ENCODE measurements around the gene ADPRHL1.
"Not testable (repeated sequence)": the region's sequence is repeated elsewhere in the genome, so short reads cannot be mapped to it uniquely, and the experiment has no call there.

ADPRHL1 gene

DNA sequence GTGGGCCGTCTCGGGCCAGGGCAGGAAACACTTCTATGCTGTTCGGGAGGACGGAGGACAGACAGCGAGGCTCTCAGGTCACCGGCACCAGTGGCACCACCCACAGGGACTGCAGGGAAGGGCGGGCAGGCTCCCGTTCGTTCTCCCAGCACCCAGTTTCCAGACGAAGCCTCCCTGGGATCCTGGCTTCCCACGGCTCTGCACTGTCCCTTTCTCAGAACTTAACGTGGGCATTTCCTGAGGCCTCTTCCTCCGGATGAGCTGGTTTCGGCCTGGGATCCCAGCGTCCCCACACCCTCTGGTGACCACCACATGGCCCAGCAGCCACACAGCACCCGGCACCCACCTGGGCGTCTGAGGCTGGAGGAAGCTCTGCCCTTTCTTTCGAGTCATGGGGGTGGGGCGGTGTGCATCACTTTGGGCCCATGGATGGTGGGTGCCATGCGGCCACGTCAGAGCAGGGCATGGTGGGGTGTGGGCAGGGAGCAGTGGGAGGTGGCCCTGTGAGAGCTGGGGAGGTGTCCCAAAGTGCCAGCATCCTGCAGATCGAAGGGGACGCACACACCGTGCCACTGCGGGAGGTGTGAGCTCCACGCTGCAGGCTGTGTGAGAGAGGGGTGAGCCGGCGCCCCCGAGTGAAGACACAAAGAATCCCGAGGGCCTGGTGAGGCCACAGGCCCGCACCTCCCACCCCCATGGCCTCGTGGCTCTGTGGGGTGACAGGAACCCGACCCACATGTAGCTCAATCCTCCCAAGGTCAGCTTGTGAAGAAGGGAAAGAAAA, 50.6 kb downstream of the ADPRHL1 start:
- DNase-seq (ENCODE audit: low read depth) = no peak

DNA sequence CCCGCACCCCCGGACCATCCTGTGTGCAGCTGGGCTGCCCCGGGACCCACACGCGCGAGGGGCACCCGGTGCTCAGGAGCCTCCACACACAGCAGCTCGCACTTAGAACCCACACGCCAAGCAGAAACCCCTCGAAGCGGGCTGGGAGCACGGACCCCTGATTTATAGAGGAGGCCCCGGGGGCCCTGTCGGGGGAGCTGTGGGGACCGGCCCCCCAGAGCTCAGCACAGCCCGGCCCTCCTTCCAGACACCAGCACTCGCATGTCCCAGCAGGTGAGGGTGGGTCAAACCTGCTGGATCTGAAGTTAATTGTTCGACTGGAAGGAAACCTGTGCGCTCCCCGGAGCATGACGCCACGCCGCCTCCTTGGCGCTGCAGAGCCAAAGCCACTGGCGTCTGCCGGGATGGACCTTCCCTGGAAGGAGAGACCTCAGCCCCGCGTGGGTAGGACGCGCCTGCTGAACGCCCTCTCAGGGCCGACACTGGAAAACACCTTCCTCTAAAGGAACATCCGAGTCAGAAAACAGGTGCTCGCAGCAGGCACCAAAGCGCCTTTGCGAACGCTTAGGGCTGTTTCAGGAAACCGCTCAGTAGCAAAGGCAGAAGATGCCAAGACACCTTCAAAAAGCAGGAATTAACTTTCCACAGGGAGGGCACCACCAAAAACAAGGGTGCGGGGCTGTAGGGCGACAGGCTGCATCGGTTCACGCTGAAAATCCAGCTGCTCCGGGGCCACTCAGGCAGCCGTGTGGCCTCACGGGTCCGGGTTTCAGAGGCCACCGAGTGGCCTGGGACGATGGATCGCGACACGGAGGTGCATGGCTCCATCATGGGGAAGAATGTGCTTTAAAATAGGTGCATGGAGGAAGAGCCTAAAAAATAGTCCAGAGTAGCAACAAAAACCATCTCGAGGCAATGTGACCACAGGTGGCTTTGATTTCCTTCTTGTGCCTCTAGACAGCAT, 51.6 kb downstream of the ADPRHL1 start:
- DNase-seq (ENCODE audit: low read depth) = no peak

DNA sequence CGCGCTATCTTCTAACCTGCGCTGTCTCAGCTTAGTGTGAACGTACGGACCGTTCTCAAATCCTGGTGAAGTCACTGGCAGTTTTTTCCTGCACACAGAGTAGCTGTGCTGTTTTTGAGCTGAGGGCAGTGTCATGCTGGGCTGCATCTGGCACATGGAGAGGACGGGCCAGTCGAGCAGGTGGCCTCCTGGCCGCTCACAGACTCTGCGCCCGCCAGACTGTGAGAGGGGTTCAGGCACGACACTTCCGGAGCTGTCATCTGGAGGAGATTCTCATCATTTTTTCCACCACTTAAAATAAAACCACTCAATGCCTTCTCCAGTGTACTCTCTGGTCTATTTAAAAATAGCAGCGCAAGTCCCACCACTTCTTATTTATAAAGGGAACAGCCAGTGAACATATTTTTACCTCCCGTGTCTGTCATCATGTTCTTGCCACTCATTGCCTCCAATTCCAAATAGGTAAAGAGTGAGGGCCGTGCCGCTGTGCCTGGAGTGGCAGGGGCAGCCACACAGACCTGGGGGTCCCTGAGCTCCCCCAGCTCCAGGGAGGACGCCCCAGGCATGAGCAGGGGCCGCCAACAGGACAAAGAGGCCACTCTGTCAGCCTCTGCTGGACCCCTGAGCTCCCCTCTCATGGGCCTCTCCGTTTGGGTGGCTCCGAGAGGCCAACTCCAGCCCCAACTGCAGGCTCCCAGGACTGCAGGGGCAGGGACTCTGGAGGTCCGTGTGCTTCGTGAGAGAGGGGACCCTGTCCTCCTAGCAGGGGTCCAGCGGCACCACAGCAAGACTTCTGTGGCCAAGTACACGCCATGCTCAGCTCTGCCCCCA, 52.5 kb downstream of the ADPRHL1 start:
- no peak for DNase-seq (ENCODE audit: low read depth)

DNA sequence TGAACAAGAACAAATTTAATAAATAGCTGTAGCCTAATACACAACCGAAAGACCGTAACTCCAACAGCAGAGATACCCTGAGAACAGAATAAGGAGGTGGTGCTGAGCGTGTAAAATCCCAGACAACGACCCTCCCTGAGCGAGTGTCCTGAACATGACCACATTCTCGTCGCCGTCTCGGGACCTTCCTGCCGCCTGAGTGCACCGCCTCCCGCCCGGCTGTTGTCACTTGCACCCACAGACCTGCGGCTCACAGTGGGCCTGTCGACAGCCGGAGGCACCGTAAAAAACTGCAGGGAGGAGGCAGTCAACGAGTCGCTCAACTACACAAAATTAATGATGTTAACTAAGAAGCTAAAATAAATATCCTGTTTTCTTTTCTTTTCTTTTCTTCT, 53.5 kb downstream of the ADPRHL1 start:
- DNase-seq (ENCODE audit: low read depth) = no peak

DNA sequence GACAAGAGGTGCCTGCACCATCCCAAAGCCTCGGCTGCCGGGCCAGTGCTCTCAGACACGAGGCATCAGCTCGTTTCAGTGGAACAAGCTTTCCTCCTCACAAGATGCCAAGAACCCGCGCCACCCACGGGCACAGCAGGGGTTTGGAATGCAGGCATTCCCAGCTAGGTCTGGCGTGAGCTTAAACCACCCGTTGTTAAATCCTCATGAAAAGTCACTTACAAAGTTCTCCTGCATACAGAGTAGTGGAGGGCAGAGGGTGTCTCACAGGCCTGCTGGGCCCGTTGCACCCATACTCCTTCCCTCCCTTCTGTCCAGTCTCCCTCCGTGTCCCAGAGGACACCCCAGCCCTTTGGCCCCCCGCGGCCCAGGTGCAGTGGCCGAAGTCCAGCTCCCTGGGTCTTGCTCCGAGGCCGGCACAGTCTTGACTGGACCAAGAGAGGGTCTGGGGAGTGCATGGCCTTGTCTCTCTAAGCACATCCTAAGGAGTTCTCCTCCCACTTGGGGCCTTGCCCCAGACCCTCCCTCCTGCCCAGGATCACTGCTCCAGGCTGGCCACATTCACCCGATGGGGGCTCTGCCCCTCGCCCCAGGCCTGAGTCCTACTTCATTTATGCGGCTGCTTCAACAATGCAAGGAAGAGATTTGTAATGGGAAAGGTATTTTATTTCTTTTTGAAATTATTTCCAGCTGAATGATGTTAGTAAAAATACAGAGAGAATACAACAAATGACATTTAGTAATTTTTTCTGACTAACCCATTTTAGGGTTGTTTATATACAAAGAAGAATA, 54.1 kb downstream of the ADPRHL1 start:
- DNase-seq (ENCODE audit: low read depth) = no peak

DNA sequence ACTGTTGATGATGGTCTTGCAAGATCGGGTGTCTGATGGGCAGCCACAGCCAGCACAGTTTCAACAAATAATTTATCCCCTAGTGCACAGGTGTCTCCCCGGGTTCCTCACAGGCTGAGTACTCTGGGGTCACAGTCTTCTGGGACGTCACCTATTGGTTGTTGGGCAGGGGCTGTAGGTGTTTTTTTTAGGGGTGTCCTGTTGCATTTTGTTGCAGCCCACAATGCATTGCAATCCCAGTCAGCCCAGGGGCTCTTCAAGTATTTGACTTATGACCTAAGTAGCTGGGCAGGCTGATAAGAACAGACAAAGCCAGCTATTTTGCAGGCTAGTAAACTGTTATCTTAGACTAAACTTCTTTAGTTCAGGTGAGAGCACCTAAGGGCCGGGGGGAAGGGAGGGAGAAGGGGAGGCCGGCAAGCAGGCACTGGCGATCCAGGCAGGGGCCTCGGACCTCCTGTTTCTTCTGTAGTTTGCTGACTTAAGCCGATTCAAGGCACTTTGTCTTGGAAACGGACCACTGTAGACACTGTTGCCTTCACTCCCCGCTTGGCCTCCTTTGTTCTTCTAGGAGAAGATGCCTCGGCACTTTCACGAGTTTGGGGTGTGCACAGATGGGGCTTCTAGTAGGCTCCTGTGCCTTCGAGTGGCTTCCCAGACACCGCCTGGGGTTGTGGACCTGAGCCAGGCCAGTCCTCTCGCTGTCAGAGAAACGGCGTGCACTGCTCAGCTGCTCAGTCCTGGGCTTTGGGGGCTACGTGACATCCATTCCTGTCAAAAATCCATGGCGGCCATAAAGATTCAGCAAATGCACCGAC, 55.5 kb downstream of the ADPRHL1 start:
- no peak for DNase-seq (ENCODE audit: low read depth)

DNA sequence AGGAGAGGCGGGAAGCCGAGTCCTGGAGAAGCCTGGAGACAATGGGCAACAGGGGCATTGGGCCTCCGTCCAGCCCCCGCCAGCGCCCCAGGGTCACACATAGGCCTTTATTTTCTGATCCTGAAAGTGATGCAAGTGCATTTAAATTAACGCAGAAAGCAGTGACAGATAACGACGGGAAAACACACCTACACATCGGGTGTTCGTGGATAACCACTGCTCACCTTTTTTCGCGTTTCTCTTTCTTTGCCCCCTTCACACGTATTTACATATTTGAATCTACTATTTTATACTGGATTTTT, 59.0 kb downstream of the ADPRHL1 start:
- DNase-seq (ENCODE audit: low read depth) = no peak

DNA sequence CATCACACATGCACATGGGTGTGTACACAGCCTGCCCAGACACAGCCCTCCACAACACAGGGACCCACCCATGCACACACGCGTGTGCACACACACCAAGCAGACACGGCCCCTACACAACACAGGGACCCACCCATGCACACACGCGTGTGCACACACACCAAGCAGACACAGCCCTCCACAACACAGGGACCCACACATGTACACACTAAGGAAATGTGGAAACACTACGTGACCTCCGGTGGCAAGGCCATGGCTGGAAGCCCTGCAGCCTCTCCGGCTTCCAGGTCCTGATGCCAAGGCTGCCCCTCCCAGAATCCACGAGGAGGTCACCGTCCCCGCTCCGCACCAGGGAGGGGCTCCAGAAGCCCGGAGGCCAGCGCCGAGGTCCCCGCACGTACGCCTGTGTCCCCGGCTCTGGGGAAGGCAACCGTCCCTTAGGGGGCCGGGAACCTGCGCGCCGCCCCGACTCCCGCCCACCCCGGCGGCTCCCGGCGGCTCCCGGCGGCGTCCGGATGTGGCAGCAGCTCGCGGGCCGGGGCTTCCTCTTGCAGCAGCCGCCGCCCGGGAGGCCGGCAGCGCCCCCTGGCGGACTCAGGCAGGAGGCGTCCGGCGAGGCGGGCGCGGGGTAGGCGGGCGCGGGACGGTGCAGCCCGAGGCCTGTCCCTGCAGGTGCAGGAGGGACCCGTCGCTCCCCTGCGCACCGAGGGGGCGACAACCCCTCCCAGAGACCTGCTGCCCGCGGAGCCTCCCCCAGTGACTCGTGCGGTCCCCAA, 59.5 kb downstream of the ADPRHL1 start:
- no peak for DNase-seq (ENCODE audit: low read depth)

DNA sequence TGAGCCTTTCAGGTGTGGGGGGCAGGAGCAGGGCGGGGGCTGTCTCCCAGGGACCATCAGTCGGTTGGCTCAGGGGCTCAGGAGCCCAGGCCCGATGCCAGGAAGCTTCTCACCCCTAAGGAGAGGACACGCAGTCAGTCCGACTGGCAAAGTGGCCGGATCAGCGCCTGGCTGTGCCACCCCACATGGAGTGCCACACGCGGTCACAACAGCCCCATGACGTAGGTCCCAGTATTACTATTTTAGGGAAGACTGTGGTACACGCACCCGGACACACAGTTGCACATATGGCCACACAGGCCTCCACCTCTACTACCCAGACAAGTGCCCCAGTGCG, 60.1 kb downstream of the ADPRHL1 start:
- DNase-seq (ENCODE audit: low read depth) = no peak

DNA sequence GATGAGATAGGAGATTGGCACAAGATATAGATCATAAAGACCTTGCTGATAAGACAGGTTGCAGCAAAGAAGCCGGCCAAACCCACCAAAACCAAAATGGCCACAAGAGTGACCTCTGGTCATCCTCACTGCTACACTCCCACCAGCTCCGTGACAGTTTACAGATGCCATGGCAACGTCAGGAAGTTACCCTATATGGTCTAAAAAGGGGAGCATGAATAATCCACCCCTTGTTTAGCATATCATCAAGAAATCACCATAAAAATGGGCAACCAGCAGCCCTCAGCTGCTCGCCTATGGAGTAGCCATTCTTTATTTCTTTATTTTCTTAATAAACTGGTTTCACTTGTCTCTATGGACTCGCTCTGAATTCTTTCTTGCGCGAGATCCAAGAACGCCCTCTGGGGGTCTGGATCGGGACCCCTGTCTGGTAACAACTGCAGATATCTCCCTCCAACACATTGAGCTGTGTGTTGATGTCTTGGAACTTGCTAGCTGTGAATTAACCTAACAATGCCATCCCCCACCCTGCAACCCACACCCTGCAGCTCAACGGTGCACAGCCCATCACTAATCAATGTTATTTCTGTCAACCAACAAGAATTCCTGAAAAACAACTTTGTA, 62.3 kb downstream of the ADPRHL1 start:
- DNase-seq (ENCODE audit: low read depth) = no peak

DNA sequence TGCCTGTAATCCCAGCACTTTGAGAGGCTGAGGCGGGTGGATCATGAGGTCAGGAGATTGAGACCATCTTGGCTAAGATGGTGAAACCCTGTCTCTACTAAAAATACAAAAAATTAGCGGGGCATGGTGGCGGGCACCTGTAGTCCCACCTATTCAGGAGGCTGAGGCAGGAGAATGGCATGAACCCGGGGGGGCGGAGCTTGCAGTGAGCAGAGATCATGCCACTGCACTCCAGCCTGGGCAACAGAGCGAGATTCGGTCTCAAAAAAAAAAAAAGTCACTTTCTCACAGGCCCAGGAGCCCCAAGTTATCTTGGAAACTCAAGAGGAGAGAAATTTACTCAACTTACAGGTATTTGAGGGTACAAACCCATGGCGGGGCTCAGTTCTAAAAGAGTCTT, 63.7 kb downstream of the ADPRHL1 start:
- not testable (repeated sequence) for DNase-seq (ENCODE audit: low read depth)

DNA sequence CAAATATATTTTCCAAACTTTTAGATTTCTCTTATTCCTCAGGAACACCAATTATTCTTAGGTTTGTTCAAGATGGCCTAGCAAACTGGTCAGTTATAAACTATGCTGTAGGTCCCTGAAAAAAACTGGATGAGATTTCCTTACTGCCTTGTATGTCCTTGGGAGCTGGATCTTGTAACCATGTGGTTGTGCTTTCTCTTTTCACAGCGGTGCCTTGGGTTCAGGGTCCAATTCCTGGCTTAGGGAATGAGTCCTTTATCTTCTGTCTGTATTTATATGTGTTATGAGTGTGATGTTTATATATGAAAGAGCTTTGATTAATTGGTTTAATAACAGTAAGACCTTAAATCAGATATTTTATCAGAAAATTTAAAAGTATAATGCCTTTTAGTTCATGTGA, 65.9 kb downstream of the ADPRHL1 start:
- DNase-seq (ENCODE audit: low read depth) = no peak

DNA sequence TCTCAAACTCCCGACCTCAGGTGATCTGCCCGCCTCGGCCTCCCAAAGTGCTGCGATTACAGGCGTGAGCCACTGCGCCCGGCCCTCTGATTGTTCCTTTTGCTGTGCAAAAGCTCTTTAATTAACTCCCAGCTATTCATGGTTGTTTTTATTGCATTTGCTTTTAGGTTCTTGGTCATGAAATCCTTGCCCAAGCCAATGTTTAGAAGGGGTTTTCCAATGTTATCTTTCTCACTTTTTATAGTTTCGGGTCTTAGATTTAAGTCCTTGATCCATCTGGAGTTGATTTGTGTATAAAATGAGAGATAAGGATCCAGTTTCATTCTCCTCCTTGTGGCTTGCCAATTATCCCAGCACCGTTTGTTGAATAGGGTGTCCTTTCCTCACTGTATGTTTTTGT, 70.2 kb downstream of the ADPRHL1 start:
- no peak for DNase-seq (ENCODE audit: low read depth)

DNA sequence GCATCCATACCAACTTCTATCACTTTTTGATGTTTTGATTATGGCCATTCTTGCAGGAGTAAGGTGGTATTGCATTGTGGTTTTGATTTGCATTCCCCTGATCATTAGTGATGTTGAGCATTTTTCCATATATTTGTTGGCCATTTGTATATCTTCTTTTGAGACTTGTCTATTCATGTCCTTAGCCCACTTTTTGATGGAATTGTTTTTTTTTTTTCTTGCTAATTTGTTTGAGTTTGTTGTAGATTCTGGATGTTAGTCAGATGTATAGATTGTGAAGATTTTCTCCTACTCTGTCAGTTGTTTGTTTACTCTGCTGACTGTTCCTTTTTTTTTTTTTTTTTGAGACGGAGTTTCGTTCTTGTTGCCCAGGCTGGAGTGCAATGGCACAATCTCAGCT, 70.7 kb downstream of the ADPRHL1 start:
- DNase-seq (ENCODE audit: low read depth) = not testable (repeated sequence)

DNA sequence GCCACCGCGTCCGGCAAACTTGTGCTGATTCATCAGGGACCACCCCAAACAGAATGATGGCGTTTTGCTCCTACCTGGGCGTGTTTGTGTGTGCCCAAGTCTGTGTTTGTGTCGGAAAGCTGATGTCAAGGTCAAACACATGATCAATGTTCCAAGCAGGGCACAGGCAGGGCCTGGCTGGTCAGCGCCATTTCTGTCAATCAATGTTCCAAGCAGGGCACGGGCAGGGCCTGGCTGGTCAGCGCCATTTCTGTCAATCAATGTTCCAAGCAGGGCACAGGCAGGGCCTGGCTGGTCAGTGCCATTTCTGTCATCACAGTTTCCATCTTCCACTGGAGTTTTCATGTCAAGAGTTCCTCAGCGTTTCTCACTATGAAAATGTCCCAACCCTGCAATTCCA, 74.5 kb downstream of the ADPRHL1 start:
- no peak for DNase-seq (ENCODE audit: low read depth)

DNA sequence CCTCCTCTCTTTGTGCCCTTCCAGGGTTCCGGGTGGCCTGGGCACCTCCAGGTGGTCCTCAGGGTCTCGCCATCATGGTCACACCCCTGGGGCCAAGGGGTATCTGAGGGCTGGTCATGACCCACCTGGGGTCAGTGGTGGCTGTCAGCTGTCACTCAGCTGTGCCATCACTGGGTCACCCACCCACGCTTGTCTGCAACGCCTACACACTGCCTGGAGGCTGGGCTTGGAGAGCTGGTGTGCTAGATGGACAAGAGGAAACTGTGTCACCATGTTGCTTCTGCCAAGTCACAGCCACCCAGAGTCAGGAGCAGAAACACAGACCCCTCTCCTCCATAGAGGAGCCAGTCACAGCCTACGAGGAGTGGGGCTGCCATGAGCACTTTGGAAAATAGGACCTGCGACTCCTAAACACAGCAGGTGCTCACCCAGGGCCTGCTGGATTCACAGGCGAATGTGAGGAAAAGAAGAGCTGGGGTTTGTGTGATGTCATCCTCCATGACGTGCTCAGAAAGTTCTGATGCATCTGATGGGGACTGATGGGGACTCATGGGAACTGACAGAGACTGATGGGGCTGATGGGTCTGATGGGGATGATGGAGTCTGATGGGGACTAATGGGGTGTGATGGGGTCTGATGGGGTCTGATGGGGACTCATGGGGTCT, 78.6 kb downstream of the ADPRHL1 start:
- DNase-seq (ENCODE audit: low read depth) = no peak

DNA sequence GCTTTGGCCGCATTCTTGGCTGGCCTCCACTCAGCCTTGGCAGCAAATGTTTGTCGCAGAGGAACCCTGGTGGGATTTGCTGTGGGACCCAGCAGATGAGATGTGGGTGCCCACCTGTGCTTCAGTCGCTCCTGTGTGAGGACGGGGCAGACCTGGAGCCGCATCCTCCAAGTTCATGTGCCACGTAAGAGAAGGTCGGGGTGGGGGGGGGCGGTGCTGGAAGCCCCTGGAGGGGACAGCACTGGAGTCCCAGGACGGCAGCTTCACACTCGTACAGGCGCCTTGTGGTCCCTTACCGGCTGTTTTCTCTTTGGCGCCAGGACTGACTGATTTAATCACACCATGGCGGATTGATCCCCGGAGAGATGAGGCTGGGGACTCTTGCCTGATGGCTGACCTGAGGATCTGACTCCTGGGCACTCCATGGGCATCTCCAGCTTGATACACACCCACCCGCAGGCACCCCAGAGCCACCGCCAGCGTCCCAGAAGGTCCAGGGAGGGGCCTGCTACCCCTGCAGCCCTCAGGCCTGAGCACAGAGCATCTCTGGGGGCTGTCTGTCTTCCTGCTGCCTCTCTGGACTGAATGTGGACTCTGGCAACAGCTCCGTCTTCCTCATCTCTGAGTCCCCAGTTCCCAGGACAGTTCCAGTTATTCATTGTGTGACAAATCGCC, 79.3 kb downstream of the ADPRHL1 start:
- no peak for DNase-seq (ENCODE audit: low read depth)

DNA sequence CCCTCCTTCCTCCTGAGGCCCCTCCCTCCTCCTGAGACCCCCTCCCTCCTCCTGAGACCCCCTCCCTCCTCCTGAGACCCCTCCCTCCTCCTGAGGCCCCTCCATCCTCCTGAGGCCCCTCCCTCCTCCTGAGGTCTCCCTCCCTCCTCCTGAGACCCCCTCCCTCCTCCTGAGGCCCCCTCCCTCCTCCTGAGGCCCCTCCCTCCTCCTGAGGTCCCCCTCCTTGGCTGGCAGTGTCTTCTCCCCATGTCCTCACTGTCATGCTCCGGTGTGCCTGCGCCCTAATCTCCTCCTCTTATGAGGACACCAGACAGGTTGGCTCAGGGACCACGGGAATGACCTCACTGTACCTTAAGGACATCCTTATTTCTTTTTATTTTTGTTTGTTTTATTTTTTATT, 81.6 kb downstream of the ADPRHL1 start:
- DNase-seq (ENCODE audit: low read depth) = not testable (repeated sequence)

DNA sequence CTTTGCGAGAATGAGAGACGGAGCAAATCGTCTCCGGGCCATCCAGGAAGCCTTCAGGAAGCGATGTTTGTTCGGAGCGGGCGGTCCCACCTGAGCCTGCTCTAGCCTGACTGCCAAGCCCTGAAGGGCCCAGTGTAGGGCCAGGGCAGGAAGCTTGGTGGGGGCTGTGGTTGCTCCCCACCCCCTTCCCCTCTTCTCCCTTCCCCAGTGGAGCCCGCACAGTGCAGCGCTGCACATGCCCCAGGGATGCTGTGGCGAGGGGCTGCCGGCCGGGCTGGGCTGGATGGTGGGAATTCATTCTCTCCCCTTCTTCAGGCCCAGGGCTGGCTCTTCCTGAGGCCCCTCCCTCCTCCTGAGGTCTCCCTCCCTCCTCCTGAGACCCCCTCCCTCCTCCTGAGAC, 82.2 kb downstream of the ADPRHL1 start:
- DNase-seq (ENCODE audit: low read depth) = no peak

All from GM04504 (cell line).